HepG2 (cell line): ENCODE measurements around the gene SPNS3. TPM values are rescaled to one million over a fixed set of nuclear protein-coding genes. Genes with fewer than 3 reads are reported as not detected.

Experiments used
- ARHGAP35 ChIP-seq: sonication (generic); formaldehyde crosslinking; IDR thresholded peaks from 2 replicates; pipeline ENCODE4 v1.9.0; 2022; ENCODE audit warnings: mild to moderate bottlenecking, inconsistent platforms, moderate library complexity, missing genetic modification reagents, borderline replicate concordance
- BCL3 ChIP-seq: sonication (generic); formaldehyde crosslinking; IDR thresholded peaks from 2 replicates; pipeline ENCODE4 v1.5.1; 2020; ENCODE audit warnings: mild to moderate bottlenecking, missing genetic modification reagents, moderate library complexity
- CCDC6 ChIP-seq: sonication (generic); formaldehyde crosslinking; IDR thresholded peaks from 2 replicates; pipeline ENCODE4 v1.8.1; 2022; ENCODE audit warnings: mild to moderate bottlenecking, missing genetic modification reagents, moderate library complexity
- ESRRA ChIP-seq: sonication (generic); formaldehyde crosslinking; IDR thresholded peaks from 2 replicates; pipeline ENCODE4 v1.5.1; 2020; ENCODE audit warnings: mild to moderate bottlenecking, low read depth, missing genetic modification reagents
- FOXK1 ChIP-seq: sonication (generic); formaldehyde crosslinking; IDR thresholded peaks from 2 replicates; pipeline ENCODE4 v1.4.0; 2020; ENCODE audit warnings: low read depth, missing genetic modification reagents, borderline replicate concordance
- GFI1 ChIP-seq: sonication (generic); formaldehyde crosslinking; IDR thresholded peaks from 2 replicates; pipeline ENCODE4 v1.5.0; 2020; ENCODE audit warnings: missing genetic modification reagents, mild to moderate bottlenecking, borderline replicate concordance
- HNRNPH1 ChIP-seq: fragments of 200-400 bp; formaldehyde crosslinking; optimal IDR thresholded peaks from 2 replicates; pipeline ENCODE3; 2017; ENCODE audit warnings: mild to moderate bottlenecking, low read depth, low read length
- KAT8 ChIP-seq: IDR thresholded peaks from 2 replicates; pipeline ENCODE4 v1.6.1; 2016; ENCODE audit warnings: missing genetic modification reagents, missing compliant biosample characterization
- MATR3 ChIP-seq: sonication (generic); formaldehyde crosslinking; IDR thresholded peaks from 2 replicates; pipeline ENCODE4 v1.4.0; 2020; ENCODE audit warnings: missing genetic modification reagents
- NR2C2 ChIP-seq: sonication (generic); formaldehyde crosslinking; IDR thresholded peaks from 2 replicates; pipeline ENCODE4 v1.4.0; 2020; ENCODE audit warnings: missing genetic modification reagents, mild to moderate bottlenecking, moderate library complexity, borderline replicate concordance
- POGK ChIP-seq: sonication (generic); formaldehyde crosslinking; conservative IDR thresholded peaks from 2 replicates; pipeline ENCODE4 v1.8.0; 2022; ENCODE audit warnings: mild to moderate bottlenecking, moderate library complexity, missing genetic modification reagents
- POGZ ChIP-seq: sonication (generic); formaldehyde crosslinking; IDR thresholded peaks from 2 replicates; pipeline ENCODE4 v1.4.0; 2020; ENCODE audit warnings: mild to moderate bottlenecking, missing genetic modification reagents
- RBM39 ChIP-seq: fragments of 200-400 bp; formaldehyde crosslinking; IDR thresholded peaks from one replicate; pipeline ENCODE4 v1.6.1; 2018; ENCODE audit warnings: antibody characterized with exemption, mild to moderate bottlenecking, low read depth, low read length; ENCODE audit not compliant: poor library complexity, severe bottlenecking
- SETDB1 ChIP-seq: sonication (generic); formaldehyde crosslinking; IDR thresholded peaks from 2 replicates; pipeline ENCODE4 v1.5.1; 2020; ENCODE audit warnings: missing genetic modification reagents, mild to moderate bottlenecking, borderline replicate concordance
- SMC3 ChIP-seq: IDR thresholded peaks from 2 replicates; pipeline ENCODE4 v1.6.1; 2011; ENCODE audit warnings: low read length, improper control_type of control experiment
- ZNF20 ChIP-seq: sonication (generic); formaldehyde crosslinking; IDR thresholded peaks from 2 replicates; pipeline ENCODE4 v1.4.0; 2020; ENCODE audit warnings: mild to moderate bottlenecking, moderate library complexity, missing genetic modification reagents
- ZNF225 ChIP-seq: sonication (generic); formaldehyde crosslinking; IDR thresholded peaks from 2 replicates; pipeline ENCODE4 v1.4.0; 2020; ENCODE audit warnings: mild to moderate bottlenecking, missing genetic modification reagents
- ZNF468 ChIP-seq: sonication (generic); formaldehyde crosslinking; IDR thresholded peaks from 2 replicates; pipeline ENCODE4 v1.8.0; 2022; ENCODE audit warnings: mild to moderate bottlenecking, moderate library complexity, missing genetic modification reagents
- ZNF550 ChIP-seq: sonication (generic); formaldehyde crosslinking; IDR thresholded peaks from 2 replicates; pipeline ENCODE4 v1.4.0; 2020; ENCODE audit warnings: mild to moderate bottlenecking, missing genetic modification reagents, borderline replicate concordance
- polyA plus RNA-seq, 8 experiments: library from polyadenylated mRNA; depleted of rRNA in 3 of 8; stranded (reverse) in 7 of 8; unstranded in 1 of 8; fragments of >200 nt; fragmentation: Illumina TruSeq in 4 of 8; extraction: Trizol in 4 of 8; gene quantifications; 2 replicates each; pipeline versions ENCODE4 v1.2.1 to v1.2.3, GENCODE V29; 2011 to 2016; ENCODE audit warnings: low read depth in 4 of 8, missing spikeins in 1 of 8, mixed read lengths in 1 of 8; ENCODE audit not compliant: insufficient read depth in 1 of 8
- total RNA-seq, 5 experiments: library from RNA; depleted of rRNA; stranded (reverse); fragments of >200 nt; fragmentation: Illumina TruSeq; extraction: Trizol; gene quantifications; 2 replicates each; pipeline ENCODE4 v1.2.3, GENCODE V29; 2016; ENCODE audit warnings: low read depth in 1 of 5
- TF ChIP-seq, protein P1 (sequence below): sonication (generic); formaldehyde crosslinking; IDR thresholded peaks from 2 replicates; pipeline ENCODE4 v1.4.0; 2020; ENCODE audit warnings: mild to moderate bottlenecking, missing genetic modification reagents
- TF ChIP-seq, protein P2 (sequence below): sonication (generic); formaldehyde crosslinking; IDR thresholded peaks from 2 replicates; pipeline ENCODE4 v1.9.0; 2021; ENCODE audit warnings: missing genetic modification reagents, mild to moderate bottlenecking, borderline replicate concordance
- TF ChIP-seq, protein P3 (sequence below): IDR thresholded peaks from 2 replicates; pipeline ENCODE4 v1.6.1; 2016; ENCODE audit warnings: mild to moderate bottlenecking, missing biosample characterization, missing genetic modification reagents

SPNS3 gene
- total and polyA plus RNA-seq, 2 of the 13 experiments (the other 11 are each of a cell fraction or from before 2014, with no cell fraction given), result not detected

DNA sequence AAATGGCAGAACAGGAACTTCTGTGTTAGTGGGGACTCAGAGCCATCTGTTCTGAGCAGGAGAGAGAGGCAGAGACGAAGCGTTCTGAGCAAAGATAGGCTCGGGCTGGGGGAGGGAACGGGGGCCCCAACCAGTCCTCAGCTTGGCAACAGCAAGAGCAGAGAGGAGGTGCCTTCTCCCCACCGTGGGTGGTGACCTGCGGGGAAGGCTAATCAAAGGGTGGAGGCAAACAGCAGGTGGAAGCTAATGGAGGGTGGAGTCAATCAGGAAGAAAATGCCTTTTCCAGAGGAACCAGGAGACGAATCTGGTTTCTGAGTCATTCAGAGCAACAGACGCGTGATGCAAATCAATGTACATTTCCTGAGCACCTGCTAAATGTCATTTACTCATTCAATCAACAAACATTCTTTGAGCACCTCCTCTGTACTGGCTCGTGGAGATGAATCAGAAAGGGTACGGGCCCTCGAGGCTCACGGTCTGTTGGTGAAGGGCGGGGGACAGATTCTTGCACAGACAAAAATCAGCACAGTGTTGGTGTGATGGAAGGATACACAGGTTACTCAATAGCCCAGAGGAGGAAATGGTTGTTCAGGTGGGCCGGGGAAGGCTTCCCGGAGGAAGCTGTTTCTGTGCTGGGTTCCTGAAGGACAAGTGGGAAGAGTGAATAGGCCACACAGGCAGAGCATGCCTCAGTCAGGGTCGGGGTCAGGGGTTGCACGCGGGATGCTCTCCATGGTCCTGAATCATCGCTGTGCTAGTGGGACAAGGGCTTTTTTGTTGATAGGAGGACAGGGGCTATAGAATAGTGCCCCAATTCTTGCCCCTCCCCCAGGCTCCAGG is 59.2 kb downstream of the SPNS3 start (continued):
- TF ChIP-seq POGK (CRISPR knock-in tag), result peak; percentile 84
- peak; percentile 75 for TF ChIP-seq KAT8 (CRISPR knock-in tag)
- no peak for TF ChIP-seq ZNF20 (CRISPR knock-in tag)
- peak; percentile 65; the same call in 1 of the 2 replicates for TF ChIP-seq BCL3 (CRISPR knock-in tag)
- TF ChIP-seq, protein P1, sequence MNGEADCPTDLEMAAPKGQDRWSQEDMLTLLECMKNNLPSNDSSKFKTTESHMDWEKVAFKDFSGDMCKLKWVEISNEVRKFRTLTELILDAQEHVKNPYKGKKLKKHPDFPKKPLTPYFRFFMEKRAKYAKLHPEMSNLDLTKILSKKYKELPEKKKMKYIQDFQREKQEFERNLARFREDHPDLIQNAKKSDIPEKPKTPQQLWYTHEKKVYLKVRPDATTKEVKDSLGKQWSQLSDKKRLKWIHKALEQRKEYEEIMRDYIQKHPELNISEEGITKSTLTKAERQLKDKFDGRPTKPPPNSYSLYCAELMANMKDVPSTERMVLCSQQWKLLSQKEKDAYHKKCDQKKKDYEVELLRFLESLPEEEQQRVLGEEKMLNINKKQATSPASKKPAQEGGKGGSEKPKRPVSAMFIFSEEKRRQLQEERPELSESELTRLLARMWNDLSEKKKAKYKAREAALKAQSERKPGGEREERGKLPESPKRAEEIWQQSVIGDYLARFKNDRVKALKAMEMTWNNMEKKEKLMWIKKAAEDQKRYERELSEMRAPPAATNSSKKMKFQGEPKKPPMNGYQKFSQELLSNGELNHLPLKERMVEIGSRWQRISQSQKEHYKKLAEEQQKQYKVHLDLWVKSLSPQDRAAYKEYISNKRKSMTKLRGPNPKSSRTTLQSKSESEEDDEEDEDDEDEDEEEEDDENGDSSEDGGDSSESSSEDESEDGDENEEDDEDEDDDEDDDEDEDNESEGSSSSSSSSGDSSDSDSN (CRISPR knock-in tag), result 0 out of 2 replicates have a peak, but pooled peaks have one; percentile 30
- TF ChIP-seq NR2C2 (CRISPR knock-in tag), result peak; percentile 93
- peak; percentile 88 for TF ChIP-seq CCDC6 (CRISPR knock-in tag)
- TF ChIP-seq SMC3, result no peak
- TF ChIP-seq, protein P2, sequence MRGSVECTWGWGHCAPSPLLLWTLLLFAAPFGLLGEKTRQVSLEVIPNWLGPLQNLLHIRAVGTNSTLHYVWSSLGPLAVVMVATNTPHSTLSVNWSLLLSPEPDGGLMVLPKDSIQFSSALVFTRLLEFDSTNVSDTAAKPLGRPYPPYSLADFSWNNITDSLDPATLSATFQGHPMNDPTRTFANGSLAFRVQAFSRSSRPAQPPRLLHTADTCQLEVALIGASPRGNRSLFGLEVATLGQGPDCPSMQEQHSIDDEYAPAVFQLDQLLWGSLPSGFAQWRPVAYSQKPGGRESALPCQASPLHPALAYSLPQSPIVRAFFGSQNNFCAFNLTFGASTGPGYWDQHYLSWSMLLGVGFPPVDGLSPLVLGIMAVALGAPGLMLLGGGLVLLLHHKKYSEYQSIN (CRISPR knock-in tag), result peak; percentile 93; the same call in 1 of the 2 replicates
- no peak for TF ChIP-seq ARHGAP35 (CRISPR knock-in tag)
- no peak for TF ChIP-seq ZNF550
- TF ChIP-seq GFI1 (CRISPR knock-in tag), result peak; percentile 61; the same call in 1 of the 2 replicates
- TF ChIP-seq ZNF468, result no peak
- TF ChIP-seq ESRRA (CRISPR knock-in tag), result 0 out of 2 replicates have a peak, but pooled peaks have one; percentile 50
- no peak for TF ChIP-seq HNRNPH1
- TF ChIP-seq ZNF225 (CRISPR knock-in tag), result peak; percentile 72; the same call in 1 of the 2 replicates
- no peak for TF ChIP-seq POGZ (CRISPR knock-in tag)
- TF ChIP-seq RBM39, result no peak
- TF ChIP-seq, protein P3, sequence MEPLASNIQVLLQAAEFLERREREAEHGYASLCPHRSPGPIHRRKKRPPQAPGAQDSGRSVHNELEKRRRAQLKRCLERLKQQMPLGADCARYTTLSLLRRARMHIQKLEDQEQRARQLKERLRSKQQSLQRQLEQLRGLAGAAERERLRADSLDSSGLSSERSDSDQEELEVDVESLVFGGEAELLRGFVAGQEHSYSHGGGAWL, result peak; percentile 94
- TF ChIP-seq SETDB1 (CRISPR knock-in tag), result no peak
- peak; percentile 77; the same call in 1 of the 2 replicates for TF ChIP-seq FOXK1
- TF ChIP-seq MATR3 (CRISPR knock-in tag), result no peak
